ENCODE measurements around the gene TAF8.
A peak's percentile ranks its signal among the peaks of the same experiment; 100 is the strongest.

TAF8 gene

GRCh38 chr6:42100029-42100901, 49.9 kb downstream of the TAF8 start:
- no peak for DNase-seq

- DNase-seq: no peak
Observed at GRCh38 chr6:42101186-42101657, 50.9 kb downstream of the TAF8 start.

DNA sequence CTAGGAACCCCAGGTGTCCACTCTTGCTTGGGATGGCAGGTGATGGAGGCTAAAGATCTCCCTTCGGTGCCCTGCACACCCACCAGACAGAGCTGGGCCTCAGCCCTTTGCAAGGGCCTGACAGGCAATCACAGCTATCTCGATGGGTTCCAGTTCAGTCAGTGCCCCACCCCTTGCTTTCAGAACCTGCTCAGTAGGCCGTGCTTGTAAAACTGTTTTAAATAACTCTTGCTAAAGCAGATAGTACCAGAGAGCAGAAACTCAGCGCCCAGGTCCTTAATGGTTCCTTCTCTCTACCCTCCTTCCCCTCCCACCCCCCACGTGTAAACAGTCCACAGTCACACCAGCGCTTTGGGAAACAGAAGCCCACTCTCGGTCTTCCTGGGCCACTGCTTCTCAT, 52.9 kb downstream of the TAF8 start:
- no peak for DNase-seq

DNA sequence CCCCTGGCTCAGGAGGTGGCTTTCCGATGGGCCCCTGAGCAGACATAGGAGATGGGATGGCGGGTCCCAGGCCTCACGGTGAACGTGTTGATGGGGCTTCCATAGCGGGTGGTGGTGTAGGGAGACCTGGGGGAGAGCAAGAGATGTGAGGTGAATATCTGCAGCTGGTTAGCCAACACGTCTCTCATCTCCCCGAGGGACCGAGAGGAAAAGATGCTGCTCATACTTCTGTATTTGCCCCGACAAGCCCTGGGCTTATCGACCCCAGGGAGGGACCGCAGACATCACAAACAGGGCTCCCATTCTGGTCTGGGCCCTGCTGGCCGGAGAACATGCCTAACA, 53.4 kb downstream of the TAF8 start:
- DNase-seq: no peak

DNA sequence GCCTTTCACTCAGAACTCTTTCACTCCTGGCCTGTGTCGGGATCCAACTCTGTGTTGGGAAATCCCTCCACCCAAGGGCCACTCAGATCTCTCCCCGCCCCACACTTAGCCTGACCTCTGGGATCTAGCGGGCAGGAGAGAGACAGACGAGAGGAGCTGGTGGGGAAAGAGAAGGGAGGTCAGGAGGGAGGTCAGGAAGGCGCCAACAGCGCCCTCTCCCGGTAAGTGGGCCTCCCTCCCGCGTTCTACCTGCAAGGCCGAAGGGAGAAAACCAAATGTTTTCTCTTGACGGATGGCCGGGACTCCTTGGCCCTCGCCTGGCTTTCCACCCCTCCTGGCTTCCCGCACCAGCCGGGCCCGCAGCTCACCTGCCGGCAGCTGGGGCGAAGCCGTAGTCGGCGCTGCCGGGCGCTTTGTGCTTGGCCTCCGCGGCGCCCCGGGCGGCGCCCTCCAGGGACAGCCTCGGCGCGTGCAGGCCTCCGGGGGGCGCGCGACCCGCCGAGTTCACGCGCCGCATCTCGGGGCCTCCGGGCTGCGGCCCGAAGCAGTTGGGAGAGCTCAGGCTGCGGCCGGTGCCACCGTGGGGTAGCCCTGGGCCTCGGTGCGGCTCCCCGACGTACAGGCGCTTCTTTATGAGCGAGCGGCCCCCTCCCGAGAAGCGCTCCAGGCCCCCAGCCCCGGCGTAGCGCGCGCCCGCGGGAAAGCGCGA, 53.9 kb downstream of the TAF8 start:
- DNase-seq: peak; percentile 77

- no peak for DNase-seq
Observed at GRCh38 chr6:42104804-42105125, 54.4 kb downstream of the TAF8 start.

DNA sequence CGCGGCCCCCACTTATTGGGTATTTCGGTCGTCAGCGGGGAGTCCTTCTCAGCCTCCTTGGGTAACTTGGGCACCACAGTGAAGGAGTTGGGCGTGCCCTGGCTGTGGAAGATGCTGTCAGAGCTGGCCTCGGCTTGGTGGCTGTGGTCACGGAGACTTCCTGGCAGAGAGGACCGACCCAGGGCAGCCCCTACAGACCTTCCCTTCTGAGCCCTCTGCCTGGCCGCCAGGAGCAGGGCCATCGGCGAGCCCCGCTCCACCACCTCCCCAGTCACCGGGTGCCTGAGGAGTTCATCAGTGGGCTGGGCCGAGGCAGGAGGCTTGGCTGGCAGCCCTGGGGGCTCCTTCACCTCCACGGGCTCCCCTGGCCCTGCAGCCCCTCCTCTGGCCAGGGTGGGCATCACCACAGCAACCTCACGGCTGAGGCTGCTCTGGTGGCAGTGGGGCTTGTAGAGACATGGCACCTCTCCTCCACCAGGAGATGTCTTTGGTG, 54.9 kb downstream of the TAF8 start:
- DNase-seq: no peak

DNA sequence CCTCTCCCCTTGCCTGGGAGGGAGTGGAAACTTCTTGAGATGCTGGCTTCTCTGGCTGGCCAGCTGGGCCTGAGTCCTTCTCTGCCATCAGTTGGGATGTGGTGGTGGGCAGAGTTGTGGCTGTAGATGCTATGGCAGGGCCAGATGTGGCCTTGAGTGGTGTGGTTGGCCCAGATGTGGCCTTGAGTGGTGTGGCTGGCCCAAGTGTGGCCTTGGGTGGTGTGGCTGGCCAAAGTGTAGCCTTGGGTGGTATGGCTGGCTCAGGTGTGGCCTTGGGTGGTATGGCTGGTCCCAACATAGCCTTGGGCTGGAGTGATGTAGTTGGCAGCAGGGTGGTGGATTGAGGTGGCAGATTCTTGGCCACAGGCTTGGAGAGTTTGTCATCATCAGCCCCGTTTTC, 55.4 kb downstream of the TAF8 start:
- DNase-seq: no peak

- DNase-seq: no peak
Observed at GRCh38 chr6:42106112-42107023, 56.0 kb downstream of the TAF8 start.

GRCh38 chr6:42108071-42108470, 57.7 kb downstream of the TAF8 start:
- no peak for DNase-seq

- DNase-seq: no peak
Observed at GRCh38 chr6:42110683-42111082, 60.4 kb downstream of the TAF8 start.

DNA sequence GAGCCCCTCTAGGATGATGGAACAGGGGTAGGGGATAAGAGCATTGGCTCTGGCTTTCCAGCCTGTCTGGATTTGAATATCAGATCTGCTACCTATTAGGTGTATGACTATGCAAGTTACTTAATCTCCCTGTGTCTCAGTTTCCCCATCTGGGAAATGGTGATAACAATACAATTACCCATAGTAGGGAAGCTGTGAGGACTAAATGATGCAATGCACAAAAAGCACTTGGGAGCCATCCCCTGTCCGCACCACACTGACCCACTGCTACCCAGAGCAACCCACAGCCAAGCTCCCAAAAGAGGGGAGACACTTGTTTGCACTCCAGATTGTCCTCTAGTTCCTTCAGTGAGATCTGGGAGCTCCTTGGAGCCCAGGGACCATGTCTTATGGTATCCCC, 62.0 kb downstream of the TAF8 start:
- no peak for DNase-seq

GRCh38 chr6:42113936-42114636, 63.8 kb downstream of the TAF8 start:
- DNase-seq: no peak

- DNase-seq: no peak
Observed at GRCh38 chr6:42117843-42118161, 67.5 kb downstream of the TAF8 start.

DNA sequence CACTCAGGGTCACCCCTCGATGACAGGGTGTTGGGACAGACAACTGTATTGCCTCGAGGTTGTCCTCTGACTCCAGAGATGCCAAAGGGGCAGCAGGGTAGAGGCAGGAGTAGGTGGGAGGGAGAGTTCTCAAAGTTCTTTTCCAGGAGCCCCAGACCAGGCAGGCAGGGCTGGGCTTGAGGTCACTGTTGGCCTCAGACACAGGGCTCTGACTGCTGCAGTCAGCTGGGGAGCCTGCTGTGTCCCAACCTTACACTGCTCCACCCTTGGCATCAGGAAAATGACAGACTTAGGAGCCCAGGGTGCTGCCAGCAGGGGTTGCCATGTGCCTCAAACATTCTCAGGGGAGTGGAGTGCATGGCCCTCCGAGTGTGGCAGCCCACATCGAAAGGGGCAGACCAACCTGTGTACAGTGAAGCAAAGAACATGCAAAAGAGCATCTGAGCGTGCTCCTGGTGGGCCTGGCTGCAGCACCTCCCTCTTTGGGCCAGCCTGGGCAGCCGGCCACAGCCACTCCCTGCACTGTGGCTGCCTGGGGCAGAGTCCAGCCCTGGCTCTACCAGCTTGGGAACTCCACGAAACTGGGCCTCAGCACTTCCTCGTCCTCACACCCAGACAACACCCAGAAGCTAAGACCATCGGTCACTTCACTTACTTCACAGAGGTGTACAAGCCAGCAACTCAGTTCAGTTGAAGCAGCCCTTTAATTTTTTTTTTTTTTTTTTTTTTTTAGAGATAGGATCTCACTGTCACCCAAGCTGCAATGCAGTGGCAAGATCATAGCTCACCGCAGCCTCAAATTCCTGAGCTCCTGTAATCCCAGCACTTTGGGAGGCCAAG, 68.1 kb downstream of the TAF8 start:
- no peak for DNase-seq

GRCh38 chr6:42120895-42121865, 70.9 kb downstream of the TAF8 start:
- no peak for DNase-seq

GRCh38 chr6:42123379-42124103, 73.2 kb downstream of the TAF8 start:
- DNase-seq: no peak

- DNase-seq: no peak
Observed at GRCh38 chr6:42124223-42124836, 74.0 kb downstream of the TAF8 start.

DNA sequence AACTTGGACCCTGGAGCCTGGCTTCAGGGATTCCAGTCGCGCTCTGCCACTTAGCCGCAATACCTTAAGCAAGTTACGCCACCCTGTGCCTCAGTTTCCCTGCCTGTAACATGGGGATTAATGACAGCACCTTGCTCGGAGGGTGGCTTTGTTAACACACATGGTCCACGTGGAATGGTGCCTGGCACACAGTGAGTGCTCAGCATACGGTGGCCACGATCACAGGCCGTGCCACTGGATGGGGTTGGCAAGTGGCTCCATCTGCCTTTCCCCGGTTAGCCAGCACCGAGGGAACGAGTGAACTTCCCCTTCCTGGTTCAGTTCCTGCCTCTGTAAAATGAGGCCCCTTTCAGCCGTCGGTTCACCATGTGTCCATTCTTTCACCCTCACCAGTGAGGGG, 74.9 kb downstream of the TAF8 start:
- DNase-seq: no peak
